Uterus (tissue), 2 donors: ENCODE measurements around the gene OR51A4.

Experiments
- POLR2A ChIP-seq, 2 donors: fragments of 450-650 bp; IDR thresholded peaks; one replicate each; pipeline ENCODE4 v1.6.1; 2016; ENCODE audit warnings: antibody characterized with exemption in 2 of 2, mild to moderate bottlenecking in 1 of 2, moderate library complexity in 1 of 2
- TF ChIP-seq, protein P1 (sequence below), 4 experiments: fragments of 200-600 bp in 2 of 4; fragments of 450-650 bp in 2 of 4; sonication (generic) in 2 of 4; IDR thresholded peaks; one replicate each; pipeline ENCODE4 v1.5.1; 2016 to 2019; ENCODE audit warnings: antibody characterized with exemption in 4 of 4, mild to moderate bottlenecking in 2 of 4, moderate library complexity in 1 of 4

DNA sequence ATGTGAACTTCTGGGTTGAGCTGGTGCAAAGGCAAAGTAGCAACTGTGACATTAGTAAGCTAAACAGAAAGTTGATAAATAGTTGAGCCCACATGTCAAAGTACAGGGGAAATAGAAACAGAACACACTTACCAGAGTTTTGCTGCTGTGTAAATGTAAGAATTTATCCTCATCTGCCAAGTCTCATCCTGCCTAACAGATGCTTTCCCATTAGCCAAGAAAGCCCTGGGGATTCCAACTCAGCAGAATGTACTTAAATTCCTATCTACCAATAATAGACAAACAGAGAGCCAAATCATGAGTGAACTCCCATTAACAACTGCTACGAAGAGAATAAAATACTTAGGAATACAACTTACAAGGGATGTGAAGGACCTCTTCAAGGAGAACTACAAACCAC, 15.4 kb upstream of the OR51A4 start:
- TF ChIP-seq, protein P1, sequence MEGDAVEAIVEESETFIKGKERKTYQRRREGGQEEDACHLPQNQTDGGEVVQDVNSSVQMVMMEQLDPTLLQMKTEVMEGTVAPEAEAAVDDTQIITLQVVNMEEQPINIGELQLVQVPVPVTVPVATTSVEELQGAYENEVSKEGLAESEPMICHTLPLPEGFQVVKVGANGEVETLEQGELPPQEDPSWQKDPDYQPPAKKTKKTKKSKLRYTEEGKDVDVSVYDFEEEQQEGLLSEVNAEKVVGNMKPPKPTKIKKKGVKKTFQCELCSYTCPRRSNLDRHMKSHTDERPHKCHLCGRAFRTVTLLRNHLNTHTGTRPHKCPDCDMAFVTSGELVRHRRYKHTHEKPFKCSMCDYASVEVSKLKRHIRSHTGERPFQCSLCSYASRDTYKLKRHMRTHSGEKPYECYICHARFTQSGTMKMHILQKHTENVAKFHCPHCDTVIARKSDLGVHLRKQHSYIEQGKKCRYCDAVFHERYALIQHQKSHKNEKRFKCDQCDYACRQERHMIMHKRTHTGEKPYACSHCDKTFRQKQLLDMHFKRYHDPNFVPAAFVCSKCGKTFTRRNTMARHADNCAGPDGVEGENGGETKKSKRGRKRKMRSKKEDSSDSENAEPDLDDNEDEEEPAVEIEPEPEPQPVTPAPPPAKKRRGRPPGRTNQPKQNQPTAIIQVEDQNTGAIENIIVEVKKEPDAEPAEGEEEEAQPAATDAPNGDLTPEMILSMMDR (IDR thresholded peaks at IDR 0.05) = no peak
- no peak for TF ChIP-seq POLR2A (IDR thresholded peaks at IDR 0.05)
